ENCODE data around the gene STX18.

STX18 gene

DNA sequence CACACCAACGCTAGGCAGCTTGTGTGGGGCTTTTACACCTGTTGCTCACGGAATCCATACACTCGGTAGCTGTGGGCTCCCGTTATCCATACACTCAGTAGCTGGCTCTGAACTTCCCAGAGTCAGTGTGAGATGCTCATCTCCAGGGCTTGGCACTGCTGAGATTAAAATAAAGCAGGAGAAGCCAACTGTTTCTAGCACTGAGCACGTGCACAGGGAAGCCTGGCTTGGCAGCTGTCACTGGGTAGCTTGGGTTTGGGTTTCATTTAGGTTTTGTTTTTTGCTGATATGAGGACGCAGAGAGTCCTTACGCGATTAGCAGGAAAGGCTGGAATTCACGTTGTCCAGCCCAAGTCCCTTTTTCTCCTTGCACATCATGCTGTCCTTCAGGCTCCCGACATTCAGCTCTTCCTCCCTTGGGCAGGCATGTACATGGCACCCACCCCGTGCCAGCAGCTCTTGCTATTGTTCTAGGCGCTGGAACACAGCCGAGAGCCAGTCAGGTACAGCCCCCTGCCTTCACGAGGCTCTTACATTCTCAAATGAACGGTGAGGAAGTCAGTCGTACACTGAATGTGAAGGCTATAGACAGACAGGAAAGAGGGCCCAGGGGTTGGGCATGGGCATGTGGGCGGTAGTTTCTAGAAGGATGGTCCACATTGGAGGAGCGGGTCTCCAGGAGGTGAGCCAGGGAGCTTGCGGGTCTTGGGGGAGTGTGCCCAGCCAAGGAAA is 129.0 kb downstream of the STX18 start:
- DNase-seq (no peak), ATAC-seq (ENCODE audit: insufficient read depth, low read depth) (no peak)
- H4K20me1 ChIP-seq (ENCODE audit: insufficient read depth, low read length) = no peaks in the 10 kb centered on the region; the same call in none of the 2 replicates
- H3K27me3 ChIP-seq (ENCODE audit: insufficient read depth, low read length, poor library complexity) = no peaks in the 10 kb centered on the region
- peaks cover 41% of the 10 kb centered on the region for H3K36me3 ChIP-seq (ENCODE audit: insufficient read depth, low read length)
- no peaks in the 10 kb centered on the region for H3K9me3 ChIP-seq (ENCODE audit: insufficient read depth, low read length, severe bottlenecking)
- no peak for TF ChIP-seq CTCF (IDR thresholded peaks at IDR 0.05; ENCODE audit: borderline replicate concordance, extremely low read depth, low read length, poor library complexity, severe bottlenecking)
- H3K9ac ChIP-seq (ENCODE audit: low read depth, low read length) = no peak overlapping the region
- H3K4me1 ChIP-seq (ENCODE audit: insufficient read depth, low read length) = peaks cover 2% of the 10 kb centered on the region; the same call in 1 of the 2 replicates
- no peaks in the 10 kb centered on the region for H3K79me2 ChIP-seq (ENCODE audit: insufficient read depth, low read length)
- no peak overlapping the region for H3K4me3 ChIP-seq (ENCODE audit: low read depth in 1 of 2, low read length in 2 of 2)
- no peak overlapping the region for H3K4me2 ChIP-seq (ENCODE audit: insufficient read depth, low read length)
- H2AFZ ChIP-seq (ENCODE audit: low read depth, low read length) = no peak overlapping the region
- no peak overlapping the region for H3K27ac ChIP-seq (ENCODE audit: low read length)

- no peaks in the 10 kb centered on the region for H3K79me2 ChIP-seq (ENCODE audit: insufficient read depth, low read length)
- no peak overlapping the region for H3K4me3 ChIP-seq (ENCODE audit: low read depth in 1 of 2, low read length in 2 of 2)
- H4K20me1 ChIP-seq (ENCODE audit: insufficient read depth, low read length) = no peaks in the 10 kb centered on the region; the same call in none of the 2 replicates
- no peaks in the 10 kb centered on the region for H3K9me3 ChIP-seq (ENCODE audit: insufficient read depth, low read length, severe bottlenecking)
- ATAC-seq (ENCODE audit: insufficient read depth, low read depth) (no peak), DNase-seq (no peak)
- no peaks in the 10 kb centered on the region for H3K27me3 ChIP-seq (ENCODE audit: insufficient read depth, low read length, poor library complexity)
- no peak overlapping the region for H3K9ac ChIP-seq (ENCODE audit: low read depth, low read length)
- no peak overlapping the region for H3K27ac ChIP-seq (ENCODE audit: low read length)
- TF ChIP-seq EZH2 (IDR thresholded peaks at IDR 0.05; ENCODE audit: borderline replicate concordance, low read depth, low read length, severe bottlenecking) (no peak), CTCF (IDR thresholded peaks at IDR 0.05; ENCODE audit: borderline replicate concordance, extremely low read depth, low read length, poor library complexity, severe bottlenecking) (no peak)
- H3K4me1 ChIP-seq (ENCODE audit: insufficient read depth, low read length) = no peaks in the 10 kb centered on the region
- peaks cover 32% of the 10 kb centered on the region for H3K36me3 ChIP-seq (ENCODE audit: insufficient read depth, low read length)
- H3K4me2 ChIP-seq (ENCODE audit: insufficient read depth, low read length) = no peak overlapping the region
- H2AFZ ChIP-seq (ENCODE audit: low read depth, low read length) = no peak overlapping the region
These were observed 129.9 kb downstream of the STX18 start for GRCh38 chr4:4411906-4412305.

DNA sequence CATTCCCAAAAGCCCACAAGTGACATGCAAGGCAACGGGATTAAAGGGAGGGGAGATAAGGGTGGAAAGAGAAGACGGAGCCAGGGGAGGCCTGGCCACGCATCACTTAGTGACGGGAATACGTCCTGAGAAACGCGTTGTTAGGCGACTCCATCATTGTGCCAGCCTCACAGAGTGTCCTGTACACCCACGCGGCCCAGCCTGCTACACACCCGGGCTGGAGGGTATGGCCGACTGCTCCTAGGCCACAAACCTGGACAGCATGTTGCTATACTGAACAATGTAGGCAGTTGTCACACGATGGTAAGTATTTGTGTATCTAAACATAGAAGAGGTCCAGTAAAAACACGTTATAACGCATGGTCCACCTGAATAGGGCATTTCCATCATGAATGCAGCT is 131.6 kb downstream of the STX18 start:
- TF ChIP-seq CTCF (IDR thresholded peaks at IDR 0.05; ENCODE audit: borderline replicate concordance, extremely low read depth, low read length, poor library complexity, severe bottlenecking) = no peak
- no peak for ATAC-seq (ENCODE audit: insufficient read depth, low read depth)
- DNase-seq = no peak
- Histone ChIP-seq H3K4me2 (ENCODE audit: insufficient read depth, low read length) (no peak overlapping the region), H3K4me3 (ENCODE audit: low read depth in 1 of 2, low read length in 2 of 2) (no peak overlapping the region), H3K4me1 (ENCODE audit: insufficient read depth, low read length) (no peaks in the 10 kb centered on the region), H2AFZ (ENCODE audit: low read depth, low read length) (no peak overlapping the region), H3K27ac (ENCODE audit: low read length) (no peak overlapping the region), H3K9me3 (ENCODE audit: insufficient read depth, low read length, severe bottlenecking) (no peaks in the 10 kb centered on the region), H3K36me3 (ENCODE audit: insufficient read depth, low read length) (peaks cover 19% of the 10 kb centered on the region), H3K9ac (ENCODE audit: low read depth, low read length) (no peak overlapping the region), H3K27me3 (ENCODE audit: insufficient read depth, low read length, poor library complexity) (no peaks in the 10 kb centered on the region), H3K79me2 (ENCODE audit: insufficient read depth, low read length) (no peaks in the 10 kb centered on the region), H4K20me1 (ENCODE audit: insufficient read depth, low read length) (no peaks in the 10 kb centered on the region; the same call in none of the 2 replicates)

Measured in DND-41 (cell line).